DMS153 treated with DMSO at 0.1 percent for 48 hours (cell line): ENCODE measurements around the gene PLEKHG4.

Experiments used
- DNase-seq: peaks from one replicate; lab custom pipeline; 2025; ENCODE audit not compliant: unreplicated experiment; lab: John Stamatoyannopoulos, UW

The PLEKHG4 gene

GRCh38 chr16:67264277-67264676 lies 15.1 kb upstream of the PLEKHG4 start:
- no peak for DNase-seq

GRCh38 chr16:67264866-67265265 lies 14.5 kb upstream of the PLEKHG4 start:
- DNase-seq: no peak

- no peak for DNase-seq
These were observed 13.5 kb upstream of the PLEKHG4 start for GRCh38 chr16:67265834-67266233.

- no peak for DNase-seq
These were observed 11.2 kb upstream of the PLEKHG4 start for GRCh38 chr16:67268136-67268579.

GRCh38 chr16:67269766-67270165 lies 9.6 kb upstream of the PLEKHG4 start:
- no peak for DNase-seq

GRCh38 chr16:67270931-67271338 lies 8.4 kb upstream of the PLEKHG4 start:
- no peak for DNase-seq

- DNase-seq: no peak
These were observed 7.9 kb upstream of the PLEKHG4 start for GRCh38 chr16:67271446-67271845.

GRCh38 chr16:67275321-67275720 lies 4.0 kb upstream of the PLEKHG4 start:
- DNase-seq: no peak

- no peak for DNase-seq
These were observed 1.9 kb upstream of the PLEKHG4 start for GRCh38 chr16:67277294-67277998.

GRCh38 chr16:67277999-67278772 lies 1.1 kb upstream of the PLEKHG4 start:
- DNase-seq: no peak

- no peak for DNase-seq
These were observed 498 bp upstream of the PLEKHG4 start for GRCh38 chr16:67278773-67279295.

- no peak for DNase-seq
These were observed 1.0 kb downstream of the PLEKHG4 start for GRCh38 chr16:67280090-67281015.

GRCh38 chr16:67281536-67282446 lies 2.5 kb downstream of the PLEKHG4 start:
- no peak for DNase-seq

GRCh38 chr16:67282447-67282805 lies 3.1 kb downstream of the PLEKHG4 start:
- no peak for DNase-seq

GRCh38 chr16:67283039-67283825 lies 3.9 kb downstream of the PLEKHG4 start:
- no peak for DNase-seq

- DNase-seq: no peak
These were observed 4.7 kb downstream of the PLEKHG4 start for GRCh38 chr16:67283826-67284555.

- DNase-seq: peak; percentile 35
These were observed 5.6 kb downstream of the PLEKHG4 start for GRCh38 chr16:67284699-67285646.
